Ascending aorta (tissue), 2 donors: Measurements from ENCODE around the gene UBXN11. TPM values are rescaled to one million over a fixed set of nuclear protein-coding genes. Genes with fewer than 3 reads are reported as not detected.

ENCODE experiments used
- DNase-seq, 2 donors: peaks; one replicate each; pipeline ENCODE4 v3.0.0-alpha.2; 2019; ENCODE audit warnings: low spot score in 2 of 2
- H3K27ac ChIP-seq, 2 donors: fragments of 200-600 bp; sonication (generic); one replicate each; pipeline ENCODE4 v1.5.1; 2016 to 2017; ENCODE audit warnings: mild to moderate bottlenecking in 1 of 2
- H3K27me3 ChIP-seq: fragments of 200-600 bp; sonication (generic); one replicate; pipeline ENCODE4 v1.5.1; 2017
- H3K36me3 ChIP-seq, 2 donors: fragments of 200-600 bp; sonication (generic); one replicate each; pipeline ENCODE4 v1.5.1; 2016
- H3K4me1 ChIP-seq, 2 donors: fragments of 200-600 bp; sonication (generic); one replicate each; pipeline ENCODE4 v1.5.1; 2016 to 2017; ENCODE audit warnings: mild to moderate bottlenecking in 1 of 2
- H3K4me3 ChIP-seq, 2 donors: fragments of 200-600 bp; sonication (generic); one replicate each; pipeline ENCODE4 v1.5.1; 2016 to 2017; ENCODE audit warnings: mild to moderate bottlenecking in 1 of 2
- H3K9me3 ChIP-seq, 2 donors: fragments of 200-600 bp; sonication (generic); one replicate each; pipeline ENCODE4 v1.5.1; 2016
- CTCF ChIP-seq, 3 experiments: fragments of 200-600 bp in 2 of 3; fragments of 450-650 bp in 1 of 3; sonication (generic) in 2 of 3; IDR thresholded peaks; one replicate each; pipeline ENCODE4 v1.5.1; 2016 to 2019; ENCODE audit warnings: antibody characterized with exemption in 3 of 3, mild to moderate bottlenecking in 1 of 3, moderate library complexity in 1 of 3
- intact Hi-C: fragments of 100-400 bp; cut with DNase I; formaldehyde crosslinking; loops from one replicate; pipeline ENCODE4 v1.15.1; 2023
- total RNA-seq: library from RNA; depleted of rRNA; stranded (reverse); fragments of >200 nt; gene quantifications from one replicate; pipeline ENCODE4 v1.1.0, GENCODE V29; 2016

Gene UBXN11
- total RNA-seq, 1 donor from 2014 or later: 14.5 TPM

- peaks cover 3 to 9% of the 10 kb centered on the region in 2 donors for H3K4me1 ChIP-seq
- no peaks in the 10 kb centered on the region for H3K9me3 ChIP-seq
- no peaks in the 10 kb centered on the region for H3K27me3 ChIP-seq
- no peaks in the 10 kb centered on the region for H3K36me3 ChIP-seq
- intact Hi-C loops: no loop called here
- TF ChIP-seq CTCF (IDR thresholded peaks at IDR 0.05): no peak
- no peak for DNase-seq
- H3K4me3 ChIP-seq: no peak overlapping the region
- H3K27ac ChIP-seq: no peak overlapping the region
Observed at GRCh38 chr1:26340047-26340481, 33.6 kb upstream of the UBXN11 start.

GRCh38 chr1:26338670-26339069, 32.2 kb upstream of the UBXN11 start:
- no peak for DNase-seq
- H3K9me3 ChIP-seq: no peaks in the 10 kb centered on the region

GRCh38 chr1:26337625-26338024, 31.2 kb upstream of the UBXN11 start:
- intact Hi-C loops: no loop called here

More at GRCh38 chr1:26338670-26339069, 32.2 kb upstream of the UBXN11 start:
- TF ChIP-seq CTCF (IDR thresholded peaks at IDR 0.05): no peak
- H3K4me1 ChIP-seq: peaks cover 3 to 9% of the 10 kb centered on the region in 2 donors
- intact Hi-C loops: no loop called here
- H3K4me3 ChIP-seq: no peak overlapping the region
- H3K27ac ChIP-seq: no peak overlapping the region
- no peaks in the 10 kb centered on the region for H3K36me3 ChIP-seq
- peaks cover 6% of the 10 kb centered on the region for H3K27me3 ChIP-seq

GRCh38 chr1:26337206-26337535, 30.7 kb upstream of the UBXN11 start:
- intact Hi-C loops: no loop called here
- no peak overlapping the region for H3K27ac ChIP-seq
- no peaks in the 10 kb centered on the region for H3K9me3 ChIP-seq
- peaks cover 3 to 9% of the 10 kb centered on the region in 2 donors for H3K4me1 ChIP-seq
- no peak overlapping the region for H3K4me3 ChIP-seq
- H3K36me3 ChIP-seq: no peaks in the 10 kb centered on the region
- peaks cover 8% of the 10 kb centered on the region for H3K27me3 ChIP-seq
- no peak for TF ChIP-seq CTCF (IDR thresholded peaks at IDR 0.05)
- no peak for DNase-seq

More at GRCh38 chr1:26337625-26338024, 31.2 kb upstream of the UBXN11 start:
- peaks cover 3 to 9% of the 10 kb centered on the region in 2 donors for H3K4me1 ChIP-seq
- no peaks in the 10 kb centered on the region for H3K9me3 ChIP-seq
- peaks cover 8% of the 10 kb centered on the region for H3K27me3 ChIP-seq
- no peak overlapping the region for H3K4me3 ChIP-seq
- TF ChIP-seq CTCF (IDR thresholded peaks at IDR 0.05): no peak
- DNase-seq: no peak
- no peaks in the 10 kb centered on the region for H3K36me3 ChIP-seq
- H3K27ac ChIP-seq: no peak overlapping the region

GRCh38 chr1:26336477-26337205, 30.2 kb upstream of the UBXN11 start:
- Histone ChIP-seq H3K27ac (no peak overlapping the region), H3K27me3 (peaks cover 8% of the 10 kb centered on the region), H3K9me3 (no peaks in the 10 kb centered on the region), H3K4me1 (peaks cover 3 to 9% of the 10 kb centered on the region in 2 donors), H3K4me3 (peak overlapping the region; percentile 26 to 61), H3K36me3 (no peaks in the 10 kb centered on the region)
- peak in 1 of 2 donors; percentile 77 for DNase-seq
- intact Hi-C loops: no loop called here
- no peak for TF ChIP-seq CTCF (IDR thresholded peaks at IDR 0.05)
